Cortex of kidney (tissue), 1 donor: Measurements from ENCODE around the gene PSEN1.

Experiments used
- DNase-seq: peaks from one replicate; lab custom pipeline; 2025; lab: John Stamatoyannopoulos, UW

Gene PSEN1

GRCh38 chr14:73220061-73220460 is 83.8 kb downstream of the PSEN1 start:
- no peak for DNase-seq

- DNase-seq, result no peak
These were observed 84.3 kb downstream of the PSEN1 start for GRCh38 chr14:73220634-73221033.

GRCh38 chr14:73221945-73222344 is 85.6 kb downstream of the PSEN1 start:
- DNase-seq, result no peak

- DNase-seq, result no peak
These were observed 86.7 kb downstream of the PSEN1 start for GRCh38 chr14:73223049-73223448.

- DNase-seq, result no peak
These were observed 89.2 kb downstream of the PSEN1 start for GRCh38 chr14:73225496-73225895.

GRCh38 chr14:73227812-73228781 is 91.8 kb downstream of the PSEN1 start:
- DNase-seq, result no peak

- no peak for DNase-seq
These were observed 93.7 kb downstream of the PSEN1 start for GRCh38 chr14:73230051-73230450.

- no peak for DNase-seq
These were observed 95.9 kb downstream of the PSEN1 start for GRCh38 chr14:73231981-73232851.

GRCh38 chr14:73232984-73233383 is 96.7 kb downstream of the PSEN1 start:
- DNase-seq, result no peak

- no peak for DNase-seq
These were observed 97.3 kb downstream of the PSEN1 start for GRCh38 chr14:73233564-73233963.

GRCh38 chr14:73234029-73234428 is 97.7 kb downstream of the PSEN1 start:
- DNase-seq, result no peak

- no peak for DNase-seq
These were observed 98.5 kb downstream of the PSEN1 start for GRCh38 chr14:73234586-73235394.

- no peak for DNase-seq
These were observed 99.3 kb downstream of the PSEN1 start for GRCh38 chr14:73235531-73236155.

GRCh38 chr14:73236157-73236556 is 99.8 kb downstream of the PSEN1 start:
- no peak for DNase-seq

- no peak for DNase-seq
These were observed 100.5 kb downstream of the PSEN1 start for GRCh38 chr14:73236752-73237218.

- no peak for DNase-seq
These were observed 101.0 kb downstream of the PSEN1 start, which contains the start of gene PAPLN for GRCh38 chr14:73237219-73237785. Gene PAPLN, plus strand, starts transcription at chr14:73237506. Its CDS starts 2,273 bp downstream, at chr14:73239779.

- DNase-seq, result no peak
These were observed 101.6 kb downstream of the PSEN1 start for GRCh38 chr14:73237786-73238423.

GRCh38 chr14:73238424-73238852 is 102.1 kb downstream of the PSEN1 start:
- no peak for DNase-seq

- no peak for DNase-seq
These were observed 102.6 kb downstream of the PSEN1 start for GRCh38 chr14:73238941-73239340.
